GM12878 (cell line): ENCODE data around the gene PRICKLE4. TPM values are rescaled to one million over a fixed set of nuclear protein-coding genes. Genes with fewer than 3 reads are reported as not detected.

Source experiments
- BCL11A ChIP-seq: IDR thresholded peaks from 2 replicates; pipeline ENCODE4 v1.6.1; 2011; ENCODE audit warnings: low read depth, low read length
- CBFB ChIP-seq: IDR thresholded peaks from 2 replicates; pipeline ENCODE4 v1.6.1; 2016; ENCODE audit warnings: antibody characterized with exemption, low read depth
- CEBPB ChIP-seq, 2 experiments: fragments of 150-350 bp in 1 of 2; IDR thresholded peaks; 2 replicates each; pipeline ENCODE4 v1.6.1; 2012 to 2014; ENCODE audit warnings: low read depth in 2 of 2, low read length in 2 of 2, borderline replicate concordance in 1 of 2, inconsistent platforms in 1 of 2
- CHD2 ChIP-seq: IDR thresholded peaks from 2 replicates; pipeline ENCODE4 v1.6.1; 2011; ENCODE audit warnings: low read depth, low read length, improper control_type of control experiment, borderline replicate concordance
- CHD4 ChIP-seq: fragments of 200-600 bp; sonication (generic); IDR thresholded peaks from 2 replicates; pipeline ENCODE4 v1.6.1; 2016; ENCODE audit warnings: mild to moderate bottlenecking
- CREB1 ChIP-seq: IDR thresholded peaks from 2 replicates; pipeline ENCODE4 v1.6.1; 2012; ENCODE audit warnings: low read depth, mild to moderate bottlenecking, inconsistent platforms
- EZH2 ChIP-seq: IDR thresholded peaks from 2 replicates; pipeline ENCODE4 v1.6.1; 2012; ENCODE audit warnings: low read depth, mild to moderate bottlenecking, control low read depth, inconsistent platforms, low read length, borderline replicate concordance; ENCODE audit not compliant: control insufficient read depth
- HDGF ChIP-seq: fragments of 450-650 bp; IDR thresholded peaks from 2 replicates; pipeline ENCODE4 v1.6.1; 2016; ENCODE audit warnings: antibody characterized with exemption
- IRF3 ChIP-seq: fragments of 450-650 bp; IDR thresholded peaks from 2 replicates; pipeline ENCODE4 v1.6.1; 2014; ENCODE audit warnings: mild to moderate bottlenecking
- IRF5 ChIP-seq: fragments of 450-650 bp; IDR thresholded peaks from 2 replicates; pipeline ENCODE4 v1.6.1; 2017; ENCODE audit warnings: borderline replicate concordance
- MAX ChIP-seq: IDR thresholded peaks from 2 replicates; pipeline ENCODE4 v1.6.1; 2012; ENCODE audit warnings: low read depth, low read length, improper control_type of control experiment
- MEF2B ChIP-seq: fragments of 450-650 bp; IDR thresholded peaks from 2 replicates; pipeline ENCODE4 v1.6.1; 2018; ENCODE audit warnings: mild to moderate bottlenecking, moderate library complexity; ENCODE audit not compliant: partially characterized antibody, poor library complexity, severe bottlenecking
- NFYB ChIP-seq: IDR thresholded peaks from 2 replicates; pipeline ENCODE4 v1.6.1; 2011; ENCODE audit warnings: low read depth, mild to moderate bottlenecking, low read length, improper control_type of control experiment, moderate library complexity; ENCODE audit not compliant: insufficient read depth
- NR2F1 ChIP-seq: fragments of 450-650 bp; conservative IDR thresholded peaks from 2 replicates; pipeline ENCODE4 v1.6.1; 2017; ENCODE audit warnings: mild to moderate bottlenecking
- PAX8 ChIP-seq: fragments of 450-650 bp; IDR thresholded peaks from 2 replicates; pipeline ENCODE4 v1.6.1; 2017; ENCODE audit warnings: mild to moderate bottlenecking, moderate library complexity
- PKNOX1 ChIP-seq: fragments of 450-650 bp; IDR thresholded peaks from 2 replicates; pipeline ENCODE4 v1.6.1; 2016; ENCODE audit warnings: mild to moderate bottlenecking
- POLR2A ChIP-seq: IDR thresholded peaks from 2 replicates; pipeline ENCODE4 v1.6.1; 2011; ENCODE audit warnings: low read depth, mild to moderate bottlenecking, low read length
- PRDM15 ChIP-seq: fragments of 450-650 bp; formaldehyde crosslinking; IDR thresholded peaks from 2 replicates; pipeline ENCODE4 v1.4.0; 2020; ENCODE audit warnings: mild to moderate bottlenecking, moderate library complexity
- SMARCA5 ChIP-seq: fragments of 450-650 bp; IDR thresholded peaks from 2 replicates; pipeline ENCODE4 v1.6.1; 2017; ENCODE audit warnings: mild to moderate bottlenecking
- STAT1 ChIP-seq: fragments of 450-650 bp; conservative IDR thresholded peaks from 2 replicates; pipeline ENCODE4 v1.6.1; 2014; ENCODE audit warnings: antibody characterized with exemption, mild to moderate bottlenecking
- STAT3 ChIP-seq: IDR thresholded peaks from 2 replicates; pipeline ENCODE4 v1.6.1; 2011; ENCODE audit warnings: low read depth, low read length, improper control_type of control experiment
- TCF3 ChIP-seq: IDR thresholded peaks from 2 replicates; pipeline ENCODE4 v1.6.1; 2012; ENCODE audit warnings: low read depth, mild to moderate bottlenecking, low read length, borderline replicate concordance; ENCODE audit not compliant: insufficient read depth
- ZNF274 ChIP-seq: IDR thresholded peaks from one replicate; pipeline ENCODE4 v1.8.0; 2011; ENCODE audit not compliant: insufficient read length, insufficient read depth
- ZSCAN29 ChIP-seq: fragments of 450-650 bp; IDR thresholded peaks from 2 replicates; pipeline ENCODE4 v1.6.1; 2017; ENCODE audit warnings: mild to moderate bottlenecking, moderate library complexity
- polyA plus RNA-seq, 11 experiments: library from polyadenylated mRNA; depleted of rRNA in 4 of 11; unstranded in 6 of 11; stranded (reverse) in 5 of 11; fragments of >200 nt; fragmentation: Nextera tagmentation in 4 of 11; fragmentation: Illumina TruSeq in 1 of 11; extraction: Ambion mirVana in 4 of 11; extraction: Trizol in 1 of 11; gene quantifications; 1 replicate in 1 of 11; 2 replicates in 10 of 11; pipeline versions ENCODE4 v1.2.1 to v1.2.3, GENCODE V29; 2011 to 2016; ENCODE audit warnings: inconsistent platforms in 2 of 11, missing spikeins in 2 of 11, low read depth in 1 of 11
- total RNA-seq, 4 experiments: library from RNA; depleted of rRNA in 3 of 4; stranded (reverse); fragments of >200 nt in 3 of 4; fragmentation: Illumina TruSeq in 1 of 4; extraction: Trizol in 1 of 4; gene quantifications; 2 replicates each; pipeline versions ENCODE4 v1.2.1 to v1.2.3, GENCODE V29; 2013 to 2021

PRICKLE4 gene
- total and polyA plus RNA-seq, 10 of the 15 experiments (the other 5 are each of a cell fraction or from before 2014, with no cell fraction given) = 0.33 to 0.85 (median 0.35) TPM; not detected in 7

GRCh38 chr6:41787219-41787917, 6.8 kb downstream of the PRICKLE4 start, which contains the start of gene TOMM6 (continued):
- TF ChIP-seq TCF3 (0 out of 2 replicates have a peak, but pooled peaks have one; percentile 14), EZH2 (no peak), PKNOX1 (peak; percentile 62), IRF5 (no peak), CREB1 (peak; percentile 98), ZNF274 (no peak), STAT1 (no peak), STAT3 (no peak), CEBPB (IDR thresholded peaks at IDR 0.05; ENCODE audit: borderline replicate concordance in 1 of 2, low read depth in 2 of 2, low read length in 2 of 2) (no peak), MAX (peak; percentile 61; the same call in 1 of the 2 replicates), IRF3 (no peak), SMARCA5 (peak; percentile 74; the same call in 1 of the 2 replicates), NR2F1 (0 out of 2 replicates have a peak, but pooled peaks have one; percentile 22), CHD4 (no peak), CBFB (no peak), BCL11A (no peak), PRDM15 (no peak), MEF2B (peak; percentile 25), ZSCAN29 (no peak), PAX8 (no peak), POLR2A (peak; percentile 89), HDGF (peak; percentile 64; the same call in 1 of the 2 replicates), CHD2 (peak; percentile 65; the same call in 1 of the 2 replicates), NFYB (no peak)
